HepG2 (cell line): Measurements from ENCODE around the gene ZNF660. TPM values are rescaled to one million over a fixed set of nuclear protein-coding genes. Genes with fewer than 3 reads are reported as not detected.

Experiments
- ETV5 ChIP-seq: IDR thresholded peaks from 2 replicates; pipeline ENCODE4 v1.6.1; 2018; ENCODE audit warnings: missing biosample characterization, missing genetic modification reagents, inconsistent platforms, borderline replicate concordance
- KMT2B ChIP-seq: IDR thresholded peaks from 2 replicates; pipeline ENCODE4 v1.6.1; 2016; ENCODE audit warnings: missing genetic modification reagents, missing compliant biosample characterization
- ZFX ChIP-seq: sonication (generic); formaldehyde crosslinking; IDR thresholded peaks from 2 replicates; pipeline ENCODE4 v1.4.0; 2020; ENCODE audit warnings: mild to moderate bottlenecking, low read depth, missing genetic modification reagents, moderate library complexity
- ZNF841 ChIP-seq: sonication (generic); formaldehyde crosslinking; IDR thresholded peaks from 2 replicates; pipeline ENCODE4 v1.8.1; 2023; ENCODE audit warnings: missing genetic modification reagents, borderline replicate concordance
- polyA plus RNA-seq, 8 experiments: library from polyadenylated mRNA; depleted of rRNA in 3 of 8; stranded (reverse) in 7 of 8; unstranded in 1 of 8; fragments of >200 nt; fragmentation: Illumina TruSeq in 4 of 8; extraction: Trizol in 4 of 8; gene quantifications; 2 replicates each; pipeline versions ENCODE4 v1.2.1 to v1.2.3, GENCODE V29; 2011 to 2016; ENCODE audit warnings: low read depth in 4 of 8, missing spikeins in 1 of 8, mixed read lengths in 1 of 8; ENCODE audit not compliant: insufficient read depth in 1 of 8
- total RNA-seq, 5 experiments: library from RNA; depleted of rRNA; stranded (reverse); fragments of >200 nt; fragmentation: Illumina TruSeq; extraction: Trizol; gene quantifications; 2 replicates each; pipeline ENCODE4 v1.2.3, GENCODE V29; 2016; ENCODE audit warnings: low read depth in 1 of 5
- TF ChIP-seq, protein P1 (sequence below): IDR thresholded peaks from 2 replicates; pipeline ENCODE4 v1.6.1; 2016; ENCODE audit warnings: missing compliant biosample characterization, missing genetic modification reagents, borderline replicate concordance
- TF ChIP-seq, protein P2 (sequence below): sonication (generic); formaldehyde crosslinking; IDR thresholded peaks from 2 replicates; pipeline ENCODE4 v1.4.0; 2020; ENCODE audit warnings: mild to moderate bottlenecking, low read depth, missing genetic modification reagents
- TF ChIP-seq, protein P3 (sequence below): sonication (generic); formaldehyde crosslinking; IDR thresholded peaks from 2 replicates; pipeline ENCODE4 v1.5.0; 2020; ENCODE audit warnings: mild to moderate bottlenecking, missing genetic modification reagents, borderline replicate concordance
- TF ChIP-seq, protein P4 (sequence below): sonication (generic); formaldehyde crosslinking; IDR thresholded peaks from one replicate; pipeline ENCODE4 v1.5.1; 2020; ENCODE audit warnings: mild to moderate bottlenecking, missing genetic modification reagents; ENCODE audit errors: not compliant biosample characterization
- TF ChIP-seq, protein P5 (sequence below): sonication (generic); formaldehyde crosslinking; conservative IDR thresholded peaks from 2 replicates; pipeline ENCODE4 v1.8.0; 2022; ENCODE audit warnings: low read depth, missing genetic modification reagents

The ZNF660 gene
- total and polyA plus RNA-seq, 2 of the 13 experiments (the other 11 are each of a cell fraction or from before 2014, with no cell fraction given), result 0.91 to 3.3 TPM

DNA sequence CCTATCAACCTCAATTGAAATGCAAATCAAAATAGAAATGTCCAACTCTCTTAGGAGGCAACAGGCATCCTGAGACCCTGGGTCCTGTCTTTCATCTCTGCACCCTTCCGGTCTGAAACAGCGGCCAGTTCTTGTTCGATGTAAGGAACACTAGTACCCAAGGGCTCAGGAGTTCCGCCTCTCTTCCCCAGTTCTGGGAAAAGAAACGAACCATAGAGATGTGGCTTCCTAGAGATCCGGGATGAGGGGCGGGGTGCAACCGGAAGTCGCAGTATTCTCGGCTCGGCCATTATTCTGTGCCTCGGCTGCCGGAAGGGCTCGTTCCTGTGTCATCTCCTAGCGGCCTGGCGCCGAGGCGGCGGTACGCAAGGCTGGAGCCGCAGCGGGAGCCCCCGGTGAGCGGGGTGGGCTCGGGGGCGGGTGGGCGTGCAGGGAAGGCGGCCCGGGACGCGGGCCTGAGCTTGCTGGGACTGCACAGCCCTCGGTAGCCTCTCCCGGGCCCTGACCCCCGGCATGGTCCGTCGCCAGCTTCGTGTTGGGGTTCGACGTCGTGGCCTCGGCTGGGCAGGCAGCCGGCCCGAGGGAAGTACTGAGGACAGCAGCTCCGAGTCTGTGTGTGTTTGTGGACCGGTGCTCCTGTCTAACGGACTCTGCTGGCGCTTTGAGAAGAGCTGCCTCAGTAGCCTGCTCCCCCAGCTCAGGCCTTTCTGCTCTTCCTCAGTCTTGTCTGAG is 40.2 kb downstream of the ZNF660 start, which contains the start of gene ZNF197 (continued):
- TF ChIP-seq, protein P1, sequence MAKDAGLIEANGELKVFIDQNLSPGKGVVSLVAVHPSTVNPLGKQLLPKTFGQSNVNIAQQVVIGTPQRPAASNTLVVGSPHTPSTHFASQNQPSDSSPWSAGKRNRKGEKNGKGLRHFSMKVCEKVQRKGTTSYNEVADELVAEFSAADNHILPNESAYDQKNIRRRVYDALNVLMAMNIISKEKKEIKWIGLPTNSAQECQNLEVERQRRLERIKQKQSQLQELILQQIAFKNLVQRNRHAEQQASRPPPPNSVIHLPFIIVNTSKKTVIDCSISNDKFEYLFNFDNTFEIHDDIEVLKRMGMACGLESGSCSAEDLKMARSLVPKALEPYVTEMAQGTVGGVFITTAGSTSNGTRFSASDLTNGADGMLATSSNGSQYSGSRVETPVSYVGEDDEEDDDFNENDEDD, result peak; percentile 50; the same call in 1 of the 2 replicates
- TF ChIP-seq, protein P2, sequence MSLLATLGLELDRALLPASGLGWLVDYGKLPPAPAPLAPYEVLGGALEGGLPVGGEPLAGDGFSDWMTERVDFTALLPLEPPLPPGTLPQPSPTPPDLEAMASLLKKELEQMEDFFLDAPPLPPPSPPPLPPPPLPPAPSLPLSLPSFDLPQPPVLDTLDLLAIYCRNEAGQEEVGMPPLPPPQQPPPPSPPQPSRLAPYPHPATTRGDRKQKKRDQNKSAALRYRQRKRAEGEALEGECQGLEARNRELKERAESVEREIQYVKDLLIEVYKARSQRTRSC (CRISPR knock-in tag), result no peak
- TF ChIP-seq KMT2B (CRISPR knock-in tag) (0 out of 2 replicates have a peak, but pooled peaks have one; percentile 33), ZNF841 (CRISPR knock-in tag) (no peak), ETV5 (CRISPR knock-in tag) (peak; percentile 60; the same call in 1 of the 2 replicates), ZFX (CRISPR knock-in tag) (peak; percentile 81)
- TF ChIP-seq, protein P3, sequence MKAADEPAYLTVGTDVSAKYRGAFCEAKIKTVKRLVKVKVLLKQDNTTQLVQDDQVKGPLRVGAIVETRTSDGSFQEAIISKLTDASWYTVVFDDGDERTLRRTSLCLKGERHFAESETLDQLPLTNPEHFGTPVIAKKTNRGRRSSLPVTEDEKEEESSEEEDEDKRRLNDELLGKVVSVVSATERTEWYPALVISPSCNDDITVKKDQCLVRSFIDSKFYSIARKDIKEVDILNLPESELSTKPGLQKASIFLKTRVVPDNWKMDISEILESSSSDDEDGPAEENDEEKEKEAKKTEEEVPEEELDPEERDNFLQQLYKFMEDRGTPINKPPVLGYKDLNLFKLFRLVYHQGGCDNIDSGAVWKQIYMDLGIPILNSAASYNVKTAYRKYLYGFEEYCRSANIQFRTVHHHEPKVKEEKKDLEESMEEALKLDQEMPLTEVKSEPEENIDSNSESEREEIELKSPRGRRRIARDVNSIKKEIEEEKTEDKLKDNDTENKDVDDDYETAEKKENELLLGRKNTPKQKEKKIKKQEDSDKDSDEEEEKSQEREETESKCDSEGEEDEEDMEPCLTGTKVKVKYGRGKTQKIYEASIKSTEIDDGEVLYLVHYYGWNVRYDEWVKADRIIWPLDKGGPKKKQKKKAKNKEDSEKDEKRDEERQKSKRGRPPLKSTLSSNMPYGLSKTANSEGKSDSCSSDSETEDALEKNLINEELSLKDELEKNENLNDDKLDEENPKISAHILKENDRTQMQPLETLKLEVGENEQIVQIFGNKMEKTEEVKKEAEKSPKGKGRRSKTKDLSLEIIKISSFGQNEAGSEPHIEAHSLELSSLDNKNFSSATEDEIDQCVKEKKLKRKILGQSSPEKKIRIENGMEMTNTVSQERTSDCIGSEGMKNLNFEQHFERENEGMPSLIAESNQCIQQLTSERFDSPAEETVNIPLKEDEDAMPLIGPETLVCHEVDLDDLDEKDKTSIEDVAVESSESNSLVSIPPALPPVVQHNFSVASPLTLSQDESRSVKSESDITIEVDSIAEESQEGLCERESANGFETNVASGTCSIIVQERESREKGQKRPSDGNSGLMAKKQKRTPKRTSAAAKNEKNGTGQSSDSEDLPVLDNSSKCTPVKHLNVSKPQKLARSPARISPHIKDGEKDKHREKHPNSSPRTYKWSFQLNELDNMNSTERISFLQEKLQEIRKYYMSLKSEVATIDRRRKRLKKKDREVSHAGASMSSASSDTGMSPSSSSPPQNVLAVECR (CRISPR knock-in tag), result peak; percentile 61; the same call in 1 of the 2 replicates
- TF ChIP-seq, protein P4, sequence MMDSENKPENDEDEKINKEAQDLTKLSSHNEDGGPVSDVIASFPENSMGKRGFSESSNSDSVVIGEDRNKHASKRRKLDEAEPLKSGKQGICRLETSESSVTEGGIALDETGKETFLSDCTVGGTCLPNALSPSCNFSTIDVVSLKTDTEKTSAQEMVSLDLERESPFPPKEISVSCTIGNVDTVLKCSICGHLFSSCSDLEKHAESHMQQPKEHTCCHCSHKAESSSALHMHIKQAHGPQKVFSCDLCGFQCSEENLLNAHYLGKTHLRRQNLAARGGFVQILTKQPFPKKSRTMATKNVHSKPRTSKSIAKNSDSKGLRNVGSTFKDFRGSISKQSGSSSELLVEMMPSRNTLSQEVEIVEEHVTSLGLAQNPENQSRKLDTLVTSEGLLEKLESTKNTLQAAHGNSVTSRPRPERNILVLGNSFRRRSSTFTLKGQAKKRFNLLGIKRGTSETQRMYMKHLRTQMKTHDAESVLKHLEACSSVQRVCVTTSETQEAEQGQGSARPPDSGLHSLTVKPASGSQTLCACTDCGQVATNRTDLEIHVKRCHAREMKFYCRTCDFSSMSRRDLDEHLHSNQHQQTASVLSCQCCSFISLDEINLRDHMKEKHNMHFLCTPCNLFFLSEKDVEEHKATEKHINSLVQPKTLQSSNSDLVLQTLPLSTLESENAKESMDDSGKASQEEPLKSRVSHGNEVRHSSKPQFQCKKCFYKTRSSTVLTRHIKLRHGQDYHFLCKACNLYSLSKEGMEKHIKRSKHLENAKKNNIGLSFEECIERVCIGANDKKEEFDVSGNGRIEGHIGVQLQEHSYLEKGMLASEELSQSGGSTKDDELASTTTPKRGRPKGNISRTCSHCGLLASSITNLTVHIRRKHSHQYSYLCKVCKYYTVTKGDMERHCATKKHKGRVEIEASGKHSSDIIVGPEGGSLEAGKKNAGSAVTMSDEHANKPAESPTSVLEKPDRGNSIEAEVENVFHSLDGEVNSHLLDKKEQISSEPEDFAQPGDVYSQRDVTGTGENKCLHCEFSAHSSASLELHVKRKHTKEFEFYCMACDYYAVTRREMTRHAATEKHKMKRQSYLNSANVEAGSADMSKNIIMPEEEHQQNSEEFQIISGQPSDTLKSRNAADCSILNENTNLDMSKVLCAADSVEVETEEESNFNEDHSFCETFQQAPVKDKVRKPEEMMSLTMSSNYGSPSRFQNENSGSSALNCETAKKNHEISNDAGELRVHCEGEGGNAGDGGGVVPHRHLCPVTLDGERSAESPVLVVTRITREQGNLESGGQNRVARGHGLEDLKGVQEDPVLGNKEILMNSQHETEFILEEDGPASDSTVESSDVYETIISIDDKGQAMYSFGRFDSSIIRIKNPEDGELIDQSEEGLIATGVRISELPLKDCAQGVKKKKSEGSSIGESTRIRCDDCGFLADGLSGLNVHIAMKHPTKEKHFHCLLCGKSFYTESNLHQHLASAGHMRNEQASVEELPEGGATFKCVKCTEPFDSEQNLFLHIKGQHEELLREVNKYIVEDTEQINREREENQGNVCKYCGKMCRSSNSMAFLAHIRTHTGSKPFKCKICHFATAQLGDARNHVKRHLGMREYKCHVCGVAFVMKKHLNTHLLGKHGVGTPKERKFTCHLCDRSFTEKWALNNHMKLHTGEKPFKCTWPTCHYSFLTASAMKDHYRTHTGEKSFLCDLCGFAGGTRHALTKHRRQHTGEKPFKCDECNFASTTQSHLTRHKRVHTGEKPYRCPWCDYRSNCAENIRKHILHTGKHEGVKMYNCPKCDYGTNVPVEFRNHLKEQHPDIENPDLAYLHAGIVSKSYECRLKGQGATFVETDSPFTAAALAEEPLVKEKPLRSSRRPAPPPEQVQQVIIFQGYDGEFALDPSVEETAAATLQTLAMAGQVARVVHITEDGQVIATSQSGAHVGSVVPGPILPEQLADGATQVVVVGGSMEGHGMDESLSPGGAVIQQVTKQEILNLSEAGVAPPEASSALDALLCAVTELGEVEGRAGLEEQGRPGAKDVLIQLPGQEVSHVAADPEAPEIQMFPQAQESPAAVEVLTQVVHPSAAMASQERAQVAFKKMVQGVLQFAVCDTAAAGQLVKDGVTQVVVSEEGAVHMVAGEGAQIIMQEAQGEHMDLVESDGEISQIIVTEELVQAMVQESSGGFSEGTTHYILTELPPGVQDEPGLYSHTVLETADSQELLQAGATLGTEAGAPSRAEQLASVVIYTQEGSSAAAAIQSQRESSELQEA, result peak; percentile 54
- TF ChIP-seq, protein P5, sequence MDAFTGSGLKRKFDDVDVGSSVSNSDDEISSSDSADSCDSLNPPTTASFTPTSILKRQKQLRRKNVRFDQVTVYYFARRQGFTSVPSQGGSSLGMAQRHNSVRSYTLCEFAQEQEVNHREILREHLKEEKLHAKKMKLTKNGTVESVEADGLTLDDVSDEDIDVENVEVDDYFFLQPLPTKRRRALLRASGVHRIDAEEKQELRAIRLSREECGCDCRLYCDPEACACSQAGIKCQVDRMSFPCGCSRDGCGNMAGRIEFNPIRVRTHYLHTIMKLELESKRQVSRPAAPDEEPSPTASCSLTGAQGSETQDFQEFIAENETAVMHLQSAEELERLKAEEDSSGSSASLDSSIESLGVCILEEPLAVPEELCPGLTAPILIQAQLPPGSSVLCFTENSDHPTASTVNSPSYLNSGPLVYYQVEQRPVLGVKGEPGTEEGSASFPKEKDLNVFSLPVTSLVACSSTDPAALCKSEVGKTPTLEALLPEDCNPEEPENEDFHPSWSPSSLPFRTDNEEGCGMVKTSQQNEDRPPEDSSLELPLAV (CRISPR knock-in tag), result no peak
